Right lung (tissue), 5 donors: ENCODE results near the gene ACKR4. TPM values are rescaled to one million over a fixed set of nuclear protein-coding genes. Genes with fewer than 3 reads are reported as not detected.
"Not testable (repeated sequence)": the region's sequence is repeated elsewhere in the genome, so short reads cannot be mapped to it uniquely, and the experiment has no call there.

Source experiments
- DNase-seq, 2 donors: peaks; one replicate each; pipeline ENCODE4 v3.0.0-alpha.2; 2013
- polyA plus RNA-seq, 5 donors: library from polyadenylated mRNA; unstranded; fragments of 120-200 nt; gene quantifications; one replicate each; pipeline versions ENCODE4 v1.2.1 to v1.2.3, GENCODE V29; 2013; ENCODE audit warnings: inconsistent platforms in 1 of 5, low replicate concordance in 1 of 5; ENCODE audit not compliant: insufficient read length in 5 of 5, insufficient read depth in 1 of 5

Gene ACKR4
- polyA plus RNA-seq, 5 donors, result 1.0 to 2.6 (median 1.4) TPM

DNA sequence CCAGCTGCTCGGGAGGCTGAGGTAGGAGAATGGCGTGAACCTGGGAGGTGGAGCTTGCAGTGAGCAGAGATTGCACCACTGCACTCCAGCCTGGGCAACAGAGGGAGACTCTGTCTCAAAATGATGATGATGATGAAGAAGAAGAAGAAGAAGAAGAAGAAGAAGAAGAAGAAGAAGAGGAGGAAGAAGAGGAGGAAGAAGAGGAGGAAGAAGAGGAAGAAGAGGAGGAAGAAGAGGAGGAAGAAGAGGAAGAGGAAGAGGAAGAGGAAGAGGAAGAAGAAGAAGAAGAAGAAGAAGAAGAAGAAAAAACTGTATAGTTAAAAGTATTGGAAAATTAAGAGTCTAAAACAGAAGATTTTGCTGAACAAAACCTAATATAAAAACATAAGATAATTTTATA, 44.4 kb downstream of the ACKR4 start:
- not testable (repeated sequence) for DNase-seq

DNA sequence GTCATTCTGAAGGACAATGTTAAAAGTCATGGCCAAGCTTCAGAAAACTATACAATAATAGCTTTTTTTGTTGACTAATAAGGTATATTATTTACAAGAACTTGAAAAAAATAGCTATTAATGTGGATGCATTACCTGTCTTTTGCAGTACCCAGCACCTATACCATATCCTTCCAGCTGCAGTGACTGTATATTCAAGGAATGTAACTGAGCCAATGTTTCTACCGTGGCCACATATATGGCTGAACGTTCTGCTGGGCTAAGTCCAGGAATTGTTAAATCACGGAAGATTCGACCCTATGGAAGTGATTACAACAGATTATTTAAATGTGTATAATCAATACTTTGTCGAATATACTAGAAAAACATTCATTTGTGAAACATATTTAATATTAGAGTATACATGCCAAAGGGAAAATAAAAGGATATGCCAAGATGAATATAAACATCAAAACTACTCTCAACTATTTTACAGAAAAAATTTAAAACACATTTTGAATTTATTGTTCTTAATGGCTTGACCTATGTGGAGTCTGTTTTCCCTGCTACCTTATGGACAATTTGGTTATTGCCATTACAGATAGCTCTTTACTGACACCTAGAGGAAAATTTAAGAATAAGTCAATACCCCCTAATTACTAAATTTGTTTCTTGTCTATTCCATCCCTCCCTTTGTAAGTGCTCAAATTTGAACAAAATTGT, 44.9 kb downstream of the ACKR4 start:
- DNase-seq, result peak in 1 of 2 donors; percentile 19

DNA sequence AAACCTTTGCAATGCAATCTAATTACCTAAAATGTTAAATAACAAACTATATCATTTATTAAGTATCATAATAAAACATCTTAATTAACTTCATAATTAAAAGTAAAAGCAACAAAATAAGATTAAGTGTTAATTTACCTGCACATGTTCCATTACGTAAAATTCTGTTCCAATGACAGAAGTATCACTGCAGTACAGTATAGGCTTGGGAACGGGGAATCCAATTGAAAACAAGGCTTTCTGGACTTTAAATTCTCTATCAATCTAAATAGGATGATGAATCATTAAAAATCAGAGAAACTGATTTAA, 45.4 kb downstream of the ACKR4 start:
- DNase-seq, result no peak

DNA sequence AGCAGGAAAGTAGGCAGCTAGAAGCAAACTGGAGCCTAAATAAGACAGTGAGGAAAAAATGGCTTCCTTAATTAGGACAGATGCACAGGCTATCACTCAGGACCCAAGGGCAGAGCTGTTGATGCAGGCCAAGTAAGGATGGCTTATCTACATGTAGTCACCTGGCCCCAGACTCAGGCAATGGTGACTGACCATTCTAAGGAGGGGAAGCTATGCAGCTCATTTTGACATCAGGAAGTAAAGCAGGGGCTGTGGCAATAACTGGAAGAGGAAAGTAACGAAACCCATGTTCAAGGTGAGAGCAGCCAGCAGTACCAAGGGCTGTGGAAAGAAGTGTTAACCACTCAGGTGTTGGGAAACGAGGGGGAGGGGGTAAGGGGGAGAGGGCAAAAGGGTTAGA, 46.3 kb downstream of the ACKR4 start:
- no peak for DNase-seq

DNA sequence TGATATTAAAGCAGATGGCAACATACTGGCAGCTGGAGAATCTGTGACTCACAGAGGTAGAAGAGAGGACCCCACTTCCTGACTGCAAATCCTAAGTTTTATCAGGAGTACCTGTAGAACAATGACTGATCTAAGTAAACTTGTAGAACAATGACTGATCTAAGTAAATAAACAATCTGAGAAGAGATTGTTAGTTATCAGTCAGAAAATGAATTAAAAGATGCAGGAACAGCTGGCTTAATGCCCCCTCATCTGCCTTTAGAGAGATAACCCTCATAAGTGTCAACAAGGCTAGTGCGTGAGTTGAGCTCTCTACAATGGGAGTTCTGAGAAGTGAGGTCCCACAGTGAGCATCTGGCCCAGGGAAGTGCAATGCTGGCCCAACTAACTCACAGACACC, 48.0 kb downstream of the ACKR4 start:
- no peak for DNase-seq

DNA sequence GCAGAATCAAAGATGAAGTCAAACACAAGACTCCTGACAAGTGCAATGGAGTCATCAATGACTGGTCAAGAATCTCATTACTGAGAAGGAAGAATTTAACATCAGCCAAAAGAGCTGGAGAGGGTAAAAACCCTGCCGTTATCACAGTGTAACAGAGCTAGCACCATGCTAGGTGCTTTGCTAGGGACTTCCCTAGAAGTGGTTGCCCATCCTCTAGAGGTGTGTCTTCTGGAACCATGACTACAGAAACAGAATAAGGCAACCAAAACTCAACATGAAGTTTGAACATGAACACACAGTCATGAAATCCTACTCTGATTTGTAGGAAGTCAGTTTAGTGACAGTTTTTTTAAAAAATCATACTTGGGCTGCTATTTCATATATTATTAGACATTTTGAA, 53.1 kb downstream of the ACKR4 start:
- DNase-seq, result no peak

Other genes with a start within 250 kb of the ACKR4 start
- 10 to 100 TPM; 42.5 to 65.8 (median 54.2) TPM for gene DNAJC13, start 179.8 kb upstream of the ACKR4 start, polyA plus RNA-seq
- 10 to 100 TPM; 23.6 to 46.7 (median 32.1) TPM for gene ACAD11, start 62.5 kb downstream of the ACKR4 start, polyA plus RNA-seq
- 10 to 100 TPM; 56.8 to 93.6 (median 81.1) TPM for gene UBA5, start 63.1 kb downstream of the ACKR4 start, polyA plus RNA-seq
- gene NPHP3, start 125.1 kb downstream of the ACKR4 start, polyA plus RNA-seq, result 100 to 1,000 TPM in 2 of 5 donors, 10 to 100 TPM in 3; 59.2 to 123 (median 89.0) TPM